Measurements from ENCODE around the gene MRPS14. TPM values are rescaled to one million over a fixed set of nuclear protein-coding genes. Genes with fewer than 3 reads are reported as not detected.

MRPS14 gene
- total and polyA plus RNA-seq, 2 donors (not counting 1 experiment from before 2014, with no cell fraction given): 9.1 to 29.4 TPM

GRCh38 chr1:174964261-174964971, 58.8 kb downstream of the MRPS14 start:
- peaks cover 0 to 5% of the 10 kb centered on the region in 2 experiments for H3K36me3 ChIP-seq (replicated peaks in 1 of 2; ENCODE audit: control extremely low read depth in 1 of 2, control insufficient read depth in 1 of 2, extremely low read depth in 1 of 2, insufficient read depth in 2 of 2, low read length in 1 of 2)
- no peaks in the 10 kb centered on the region for H3K27me3 ChIP-seq (replicated peaks in 1 of 4; ENCODE audit: control extremely low read depth in 1 of 4, control insufficient read depth in 3 of 4, insufficient read depth in 4 of 4, low read length in 3 of 4)
- H3K9ac ChIP-seq (ENCODE audit: low read length): no peak overlapping the region
- ChIA-PET CTCF (interaction anchor here (1.3 to 2.5 kb wide), 4 partner anchors 10 to 165 kb away, joined by 6 to 9 read pairs (median 8); no protein-coding TSS in a partner anchor), POLR2A (interaction anchor here (1.2 kb wide), 1 partner anchor 10 kb away, joined by 8 read pairs; no protein-coding TSS in a partner anchor)
- H3K27ac Mint-ChIP-seq: peak overlapping the region; percentile 79
- peak; percentile 82 for ATAC-seq (ENCODE audit: low read depth)
- 60% methylated on average over 4 of the region's 6 CpGs for WGBS (ENCODE audit: insufficient coverage)
- peak overlapping the region; percentile 13 for H2AFZ ChIP-seq (ENCODE audit: insufficient read depth, low read depth, low read length, poor library complexity, severe bottlenecking)
- TF ChIP-seq EZH2 (IDR thresholded peaks at IDR 0.05; ENCODE audit: borderline replicate concordance, insufficient read depth, low read depth, low read length, poor library complexity, severe bottlenecking) (no peak), CTCF (IDR thresholded peaks at IDR 0.05) (no peak)
- H3K79me2 ChIP-seq (ENCODE audit: control insufficient read depth, insufficient read depth, low read length): no peaks in the 10 kb centered on the region
- H3K9me3 ChIP-seq (ENCODE audit: control extremely low read depth in 1 of 3, control insufficient read depth in 2 of 3, insufficient read depth in 1 of 3, low read length in 2 of 3): no peaks in the 10 kb centered on the region
- no peaks in the 10 kb centered on the region for H3K9me3 Mint-ChIP-seq (ENCODE audit: insufficient read depth)
- peak overlapping the region in 1 of 5 experiments; percentile 48 for H3K4me3 ChIP-seq (ENCODE audit: control extremely low read depth in 1 of 5, extremely low read depth in 1 of 5, insufficient read depth in 1 of 5, low read depth in 2 of 5, low read length in 4 of 5)
- no peaks in the 10 kb centered on the region for H4K20me1 ChIP-seq (ENCODE audit: control insufficient read depth, insufficient read depth, low read length, poor library complexity, severe bottlenecking)
- peak overlapping the region; percentile 43 to 44 for H3K27ac ChIP-seq (ENCODE audit: low read length in 2 of 2)
- H3K4me1 ChIP-seq (ENCODE audit: control insufficient read depth in 2 of 2, insufficient read depth in 2 of 2, low read length in 2 of 2): peaks cover 40 to 50% of the 10 kb centered on the region in 2 donors
- H3K27me3 Mint-ChIP-seq: no peaks in the 10 kb centered on the region
- peak overlapping the region; percentile 82 for H3K4me3 Mint-ChIP-seq
- DNase-seq: peak; percentile 39
- H3K4me2 ChIP-seq (replicated peaks; ENCODE audit: low read depth, low read length, poor library complexity, severe bottlenecking): peak overlapping the region; percentile 45
- intact Hi-C loops (cut with micrococcal nuclease): loop anchor here (1.0 to 2.0 kb wide), 2 partner anchors 11 to 18 kb away; no protein-coding TSS in a partner anchor
- peaks cover 53% of the 10 kb centered on the region for H3K4me1 Mint-ChIP-seq

Measured in B cell (primary cell).